ENCODE results near the gene TNFRSF1A. TPM values are rescaled to one million over a fixed set of nuclear protein-coding genes. Genes with fewer than 3 reads are reported as not detected.

TNFRSF1A gene
- total RNA-seq, 1 donor from 2014 or later: 60.0 TPM

DNA sequence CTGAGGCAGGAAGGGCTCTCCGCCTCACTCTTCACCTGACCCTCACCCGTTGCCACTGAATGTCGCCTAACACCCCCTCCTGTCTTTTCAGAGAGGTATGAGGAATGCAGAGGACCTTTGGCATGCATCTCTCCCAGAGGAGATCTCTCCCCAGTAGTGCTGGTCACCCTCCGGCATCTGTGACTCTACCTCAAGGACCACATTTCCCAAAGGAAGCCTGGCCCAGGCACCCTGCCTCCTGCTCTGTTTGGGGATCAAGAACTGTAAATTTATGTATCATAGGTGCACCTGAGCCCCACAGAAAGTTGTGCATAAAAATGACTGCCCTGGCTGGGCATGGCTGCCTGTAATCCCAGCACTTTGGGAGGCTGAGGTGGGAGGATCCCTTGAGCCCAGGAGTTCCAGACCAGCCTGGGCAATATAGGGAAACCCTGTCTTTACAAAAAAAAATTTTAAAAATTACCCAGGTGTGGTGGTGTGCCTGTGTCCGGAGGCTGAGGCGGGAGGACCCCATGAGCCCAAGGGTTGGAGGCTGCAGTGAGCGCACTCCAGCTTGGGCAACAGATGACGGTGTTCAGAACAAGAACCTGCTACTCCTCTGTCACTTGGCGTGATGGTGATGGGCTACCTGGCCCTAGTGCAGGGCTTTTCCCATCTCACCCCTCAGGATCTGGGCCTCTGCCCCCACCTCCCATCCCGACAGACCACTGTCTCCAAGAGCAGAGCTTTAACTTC is 13.7 kb downstream of the TNFRSF1A start:
- DNase-seq (ENCODE audit: low spot score): peak; percentile 61
- intact Hi-C loops (cut with DNase I): no loop called here

DNA sequence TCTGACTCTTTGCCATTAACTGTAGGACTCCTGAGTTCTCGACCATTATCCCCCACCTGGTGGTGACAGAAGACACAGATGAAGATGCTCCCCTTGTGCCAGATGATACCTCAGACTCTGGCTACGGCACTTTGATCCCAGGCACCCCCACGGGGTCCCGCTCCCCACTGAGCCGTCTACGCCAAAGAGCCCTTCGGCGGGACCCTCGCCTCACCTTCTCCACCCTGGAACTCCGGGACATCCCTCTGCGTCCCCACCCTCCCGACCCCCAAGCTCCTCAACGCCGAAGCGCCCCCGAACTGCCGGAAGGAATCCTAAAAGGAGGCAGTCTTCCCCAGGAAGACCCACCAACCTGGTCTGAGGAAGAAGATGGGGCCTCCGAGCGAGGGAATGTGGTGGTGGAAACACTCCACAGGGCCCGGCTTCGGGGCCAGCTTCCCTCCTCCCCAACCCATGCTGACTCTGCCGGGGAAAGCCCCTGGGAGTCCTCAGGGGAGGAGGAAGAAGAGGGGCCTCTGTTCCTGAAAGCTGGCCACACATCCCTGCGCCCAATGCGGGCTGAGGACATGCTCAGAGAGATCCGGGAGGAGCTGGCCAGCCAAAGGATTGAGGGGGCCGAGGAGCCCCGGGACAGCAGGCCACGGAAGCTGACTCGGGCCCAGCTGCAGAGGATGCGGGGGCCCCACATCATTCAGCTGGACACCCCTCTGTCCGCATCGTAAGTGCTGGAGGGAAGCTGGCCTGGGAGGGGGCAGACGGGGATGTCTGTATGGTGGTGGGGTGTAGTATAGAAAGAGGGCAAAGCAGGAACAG is 14.4 kb downstream of the TNFRSF1A start:
- intact Hi-C loops (cut with DNase I): no loop called here
- peak; percentile 73 for DNase-seq (ENCODE audit: low spot score)

GRCh38 chr12:6326316-6327228 is 15.3 kb downstream of the TNFRSF1A start:
- intact Hi-C loops (cut with DNase I): no loop called here

GRCh38 chr12:6324936-6325750 is 16.7 kb downstream of the TNFRSF1A start:
- intact Hi-C loops (cut with DNase I): no loop called here
- DNase-seq (ENCODE audit: low spot score): peak; percentile 60

More at GRCh38 chr12:6326316-6327228, 15.3 kb downstream of the TNFRSF1A start:
- DNase-seq (ENCODE audit: low spot score): peak; percentile 76

- no peak for DNase-seq (ENCODE audit: low spot score)
- intact Hi-C loops (cut with DNase I): no loop called here
Observed at GRCh38 chr12:6323995-6324711, 17.7 kb downstream of the TNFRSF1A start.

DNA sequence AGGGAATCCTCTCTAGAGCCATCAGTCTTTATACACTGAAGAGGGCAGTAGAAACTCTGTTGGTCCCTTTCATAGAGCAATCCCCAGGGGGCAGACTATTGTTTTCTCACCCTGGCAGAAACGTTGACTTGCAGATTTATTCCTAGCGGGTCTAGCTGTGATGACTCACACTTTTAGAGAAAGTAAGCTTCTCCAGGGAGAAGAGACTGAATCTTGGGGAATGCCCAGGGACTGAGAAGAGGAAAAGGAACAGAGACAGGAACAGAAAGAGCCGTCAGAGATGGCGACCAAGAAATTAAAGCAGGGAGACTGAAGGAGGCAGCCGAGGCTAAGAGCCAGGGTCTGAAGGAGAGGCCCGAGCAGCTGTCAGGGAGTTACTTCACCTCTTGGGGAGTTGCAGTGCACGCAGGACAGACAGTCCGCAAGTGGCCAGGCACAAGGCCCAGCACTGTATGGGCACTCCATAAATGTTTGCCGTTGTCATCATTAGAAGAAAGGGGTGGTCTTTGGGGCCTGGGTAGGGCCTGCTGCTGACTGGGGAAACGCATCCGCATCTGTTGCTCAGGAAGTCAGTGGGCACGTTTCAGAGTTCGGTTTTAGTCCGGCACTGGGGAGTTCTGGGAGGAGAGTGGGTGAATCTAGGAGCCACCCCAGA is 18.4 kb downstream of the TNFRSF1A start:
- intact Hi-C loops (cut with DNase I): no loop called here
- peak; percentile 50 for DNase-seq (ENCODE audit: low spot score)

DNA sequence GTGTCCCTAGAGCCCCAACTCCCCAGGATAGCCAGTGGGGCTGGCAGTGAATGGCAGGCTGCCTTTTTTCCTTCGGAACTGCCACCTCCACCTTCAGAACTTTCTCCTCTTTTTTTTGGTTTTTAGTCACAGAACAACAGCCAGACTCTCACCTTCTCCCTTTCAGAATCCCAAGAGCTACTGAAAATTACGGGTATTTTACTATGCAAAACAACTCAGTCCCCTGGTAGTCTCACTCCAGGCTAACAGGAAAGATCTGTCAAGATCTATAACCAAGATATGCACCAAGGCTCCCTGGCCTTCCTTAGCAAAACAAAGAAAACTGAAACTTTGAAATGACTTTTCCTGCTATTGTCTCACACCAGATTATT is 18.9 kb downstream of the TNFRSF1A start:
- DNase-seq (ENCODE audit: low spot score): no peak
- intact Hi-C loops (cut with DNase I): no loop called here

DNA sequence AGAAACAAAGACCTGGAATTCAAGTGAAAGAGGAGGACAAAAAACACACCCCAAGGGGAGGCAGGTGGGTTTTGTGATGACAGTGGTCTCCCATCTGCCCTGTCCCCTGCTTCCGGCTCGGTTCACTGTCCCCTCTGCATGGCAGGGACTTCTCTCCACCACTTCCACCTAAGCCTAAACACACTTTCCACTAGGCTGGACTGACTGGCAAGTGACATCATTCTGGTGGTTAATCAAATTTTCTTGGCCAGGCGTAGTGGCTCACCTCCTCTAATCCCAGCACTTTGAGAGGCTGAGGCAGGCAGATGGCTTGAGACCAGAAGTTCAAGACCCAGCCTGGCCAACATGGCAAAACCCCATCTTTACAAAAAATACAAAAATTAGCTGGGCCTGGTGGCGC is 19.5 kb downstream of the TNFRSF1A start:
- intact Hi-C loops (cut with DNase I): no loop called here
- no peak for DNase-seq (ENCODE audit: low spot score)

DNA sequence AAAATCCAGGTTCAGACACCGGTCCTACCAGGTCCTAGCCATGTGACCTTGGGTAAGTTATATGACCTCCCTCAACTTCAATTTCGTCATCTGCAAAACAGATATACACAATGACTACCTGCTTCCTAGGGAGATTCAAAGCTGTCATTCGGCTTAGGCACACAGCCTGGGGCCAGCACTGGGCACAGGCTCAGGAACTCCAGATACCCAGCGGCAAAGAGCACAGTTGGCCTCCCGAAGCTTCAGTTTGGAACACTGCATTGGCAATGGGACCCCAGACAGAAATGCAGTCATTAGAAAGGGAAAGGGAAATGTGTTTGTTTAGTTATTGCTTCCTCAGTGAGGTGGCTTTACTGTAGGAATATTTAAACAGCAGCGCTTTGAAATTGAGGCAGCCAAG is 20.0 kb downstream of the TNFRSF1A start:
- intact Hi-C loops (cut with DNase I): no loop called here
- DNase-seq (ENCODE audit: low spot score): no peak

DNA sequence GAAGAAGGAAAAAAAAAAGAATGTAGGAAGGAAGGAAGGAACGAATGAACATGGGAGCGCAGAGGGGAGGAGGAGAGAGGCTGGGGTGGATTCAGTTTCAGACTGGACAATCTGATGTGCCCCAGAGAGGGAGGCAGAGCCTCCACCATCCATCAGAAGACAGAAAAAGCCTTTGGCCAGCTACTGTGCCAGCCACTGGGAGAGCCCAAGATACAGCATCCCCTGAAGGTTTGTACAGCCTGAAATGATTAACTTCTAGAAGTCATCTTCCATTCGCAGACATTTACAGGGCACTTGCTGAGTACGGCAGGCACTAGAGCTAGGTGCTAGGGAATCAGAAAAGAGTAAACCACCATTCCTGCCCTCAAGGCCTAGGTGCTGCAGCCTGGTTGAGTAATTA is 22.4 kb downstream of the TNFRSF1A start:
- intact Hi-C loops (cut with DNase I): no loop called here
- no peak for DNase-seq (ENCODE audit: low spot score)

- intact Hi-C loops (cut with DNase I): no loop called here
- DNase-seq (ENCODE audit: low spot score): no peak
Observed at GRCh38 chr12:6318440-6318879, 23.4 kb downstream of the TNFRSF1A start.

DNA sequence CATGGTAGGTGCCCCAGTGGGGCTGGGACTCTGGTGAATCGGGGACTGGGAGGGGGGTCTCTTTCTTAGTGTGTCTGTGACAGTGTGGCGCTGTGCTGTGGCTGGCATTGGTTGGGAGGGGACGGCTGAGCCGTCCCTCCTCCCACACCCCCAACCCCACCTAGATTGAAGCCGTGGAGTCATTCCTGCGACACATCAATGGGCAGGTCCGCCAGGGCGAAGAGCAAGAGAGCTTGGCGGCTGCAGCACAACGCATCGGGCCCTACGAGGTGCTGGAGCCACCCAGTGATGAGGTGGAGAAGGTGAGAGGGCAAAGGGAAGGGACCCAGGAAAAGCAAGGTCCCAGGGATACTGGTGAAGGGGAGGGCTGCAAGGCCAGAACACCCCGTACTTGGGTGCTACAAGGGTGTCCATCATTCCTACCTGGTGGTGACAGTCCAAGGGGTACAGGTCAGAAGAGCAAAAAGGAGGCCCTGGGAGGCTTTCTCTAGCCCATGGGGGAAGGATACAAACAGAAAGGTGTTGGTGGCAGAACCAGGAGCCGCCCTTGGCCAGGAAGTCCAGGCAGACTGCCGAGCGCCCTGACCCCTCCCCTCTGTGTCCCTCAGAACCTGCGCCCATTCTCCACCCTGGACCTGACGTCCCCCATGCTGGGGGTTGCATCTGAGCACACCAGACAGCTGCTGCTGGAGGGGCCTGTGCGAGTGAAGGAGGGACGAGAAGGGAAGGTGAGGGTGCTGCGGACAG is 24.0 kb downstream of the TNFRSF1A start:
- intact Hi-C loops (cut with DNase I): no loop called here
- no peak for DNase-seq (ENCODE audit: low spot score)

GRCh38 chr12:6316921-6317692 is 24.8 kb downstream of the TNFRSF1A start:
- intact Hi-C loops (cut with DNase I): no loop called here
- DNase-seq (ENCODE audit: low spot score): no peak

DNA sequence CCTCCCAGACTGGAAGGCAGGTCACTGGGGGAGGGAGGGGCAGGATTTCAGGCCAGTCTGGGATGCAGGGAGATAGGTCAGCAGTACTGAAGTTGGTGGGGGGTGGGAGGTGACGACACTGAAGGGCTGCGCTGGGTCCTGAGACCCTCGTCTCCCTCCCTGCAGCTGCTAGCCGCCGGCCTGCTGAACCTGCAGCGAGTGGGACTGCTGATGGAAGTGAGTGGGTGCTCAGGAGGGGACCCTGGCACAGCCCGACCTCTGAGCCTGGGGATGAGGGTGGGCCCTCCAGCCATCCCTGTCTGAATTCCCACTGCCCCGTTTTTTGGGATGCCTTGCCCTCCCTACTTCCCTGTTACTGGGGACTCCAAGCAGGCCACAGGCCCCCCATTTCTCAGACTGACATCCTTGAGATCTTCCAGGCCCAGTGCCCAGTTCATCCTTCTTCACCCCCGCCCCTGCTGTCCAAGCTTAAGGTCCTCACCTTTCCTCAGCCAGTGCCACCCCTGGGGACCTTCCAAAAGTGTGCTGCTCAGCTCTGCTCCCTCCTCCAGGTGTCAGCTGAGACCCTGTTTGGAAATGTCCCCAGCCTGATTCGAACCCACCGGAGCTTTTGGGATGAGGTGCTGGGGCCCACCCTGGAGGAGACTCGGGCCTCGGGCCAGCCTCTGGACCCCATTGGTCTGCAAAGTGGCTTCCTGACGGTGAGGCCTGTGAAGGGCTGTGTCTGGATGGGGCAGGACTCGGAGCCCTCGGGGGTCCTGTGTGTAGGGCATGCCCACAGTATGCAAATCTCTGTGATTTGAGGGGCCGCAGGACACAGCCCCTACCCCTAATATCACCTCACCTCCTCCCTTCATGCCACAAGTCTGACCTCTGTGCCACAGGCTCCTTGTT is 25.9 kb downstream of the TNFRSF1A start:
- DNase-seq (ENCODE audit: low spot score): no peak
- intact Hi-C loops (cut with DNase I): no loop called here

DNA sequence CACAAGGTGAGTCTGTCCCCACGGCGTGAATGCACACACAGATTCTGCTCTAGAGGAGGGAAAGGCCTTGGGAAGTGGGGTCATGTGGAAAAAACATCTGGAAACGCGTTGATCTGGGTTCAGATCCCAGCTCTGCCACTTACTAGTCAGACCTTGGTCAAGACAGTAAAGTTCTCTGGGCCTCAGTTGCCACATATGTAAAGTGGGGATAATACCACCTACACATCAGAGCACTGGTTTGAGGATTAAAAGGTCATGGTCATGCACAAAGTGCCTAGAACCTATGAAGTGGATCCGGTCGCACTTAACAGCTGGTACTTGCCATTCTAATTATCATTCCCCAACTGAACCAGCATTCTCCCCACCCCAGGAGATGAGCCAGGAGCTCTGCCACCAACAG is 26.7 kb downstream of the TNFRSF1A start:
- no peak for DNase-seq (ENCODE audit: low spot score)
- intact Hi-C loops (cut with DNase I): no loop called here

DNA sequence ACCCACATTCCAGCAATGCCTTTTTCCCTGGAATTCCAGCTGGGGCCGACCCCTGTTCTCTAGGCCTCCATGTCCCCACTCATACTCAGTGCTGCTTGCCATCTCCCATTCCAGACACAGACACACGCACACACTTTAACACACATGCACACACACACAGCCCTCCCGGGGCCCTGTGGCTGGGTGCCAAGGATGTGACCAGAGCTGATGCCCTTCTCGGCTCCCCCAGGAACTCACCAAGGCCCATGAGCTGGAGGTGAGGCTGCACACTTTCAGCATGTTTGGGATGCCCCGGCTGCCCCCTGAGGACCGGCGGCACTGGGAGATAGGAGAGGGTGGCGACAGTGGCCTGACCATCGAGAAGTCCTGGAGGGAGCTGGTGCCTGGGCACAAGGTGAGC is 27.1 kb downstream of the TNFRSF1A start:
- intact Hi-C loops (cut with DNase I): no loop called here

More for the DNA sequence above, 27.1 kb downstream of the TNFRSF1A start:
- no peak for DNase-seq (ENCODE audit: low spot score)

Measured in cardiac septum (tissue), 1 donor.